Osteoblast (primary cell): Measurements from ENCODE around the gene TMEM222. TPM values are rescaled to one million over a fixed set of nuclear protein-coding genes. Genes with fewer than 3 reads are reported as not detected.

Source experiments
- DNase-seq: peaks from one replicate; pipeline ENCODE4 v3.0.0; 2011; ENCODE audit warnings: low spot score, mixed read lengths; ENCODE audit not compliant: insufficient read length; ENCODE audit errors: missing footprints
- H2AFZ ChIP-seq: 2 replicates; pipeline ENCODE4 v1.6.0; 2011; ENCODE audit warnings: mild to moderate bottlenecking, low read length
- H3K27ac ChIP-seq: 2 replicates; pipeline ENCODE4 v1.5.1; 2011; ENCODE audit warnings: mild to moderate bottlenecking, low read depth, low read length, moderate library complexity
- H3K27me3 ChIP-seq: 2 replicates; pipeline ENCODE4 v1.6.0; 2012; ENCODE audit warnings: mild to moderate bottlenecking, control low read depth, inconsistent platforms, low read length, moderate library complexity; ENCODE audit not compliant: insufficient read depth
- H3K36me3 ChIP-seq: 2 replicates; pipeline ENCODE4 v1.5.1; 2011; ENCODE audit warnings: mild to moderate bottlenecking, low read length, control low read depth, moderate library complexity; ENCODE audit not compliant: insufficient read depth
- H3K4me1 ChIP-seq: 2 replicates; pipeline ENCODE4 v1.5.1; 2011; ENCODE audit warnings: mild to moderate bottlenecking, low read length, control low read depth, moderate library complexity; ENCODE audit not compliant: insufficient read depth
- H3K4me2 ChIP-seq: 2 replicates; pipeline ENCODE4 v1.6.0; 2011; ENCODE audit warnings: mild to moderate bottlenecking, low read length; ENCODE audit not compliant: insufficient read depth
- H3K4me3 ChIP-seq: fragments of 200-600 bp; sonication (generic); 3 replicates; pipeline ENCODE4 v1.5.1; 2012; ENCODE audit warnings: mild to moderate bottlenecking, low read length, inconsistent platforms; ENCODE audit not compliant: insufficient read depth
- H3K79me2 ChIP-seq: 2 replicates; pipeline ENCODE4 v1.6.0; 2012; ENCODE audit warnings: mild to moderate bottlenecking, low read length, control low read depth, inconsistent platforms; ENCODE audit not compliant: insufficient read depth
- H3K9me3 ChIP-seq: 2 replicates; pipeline ENCODE4 v1.5.1; 2011; ENCODE audit warnings: low read depth, low read length, control low read depth
- H4K20me1 ChIP-seq: 2 replicates; pipeline ENCODE4 v1.6.0; 2012; ENCODE audit warnings: mild to moderate bottlenecking, low read length, control low read depth; ENCODE audit not compliant: insufficient read depth
- CTCF ChIP-seq: IDR thresholded peaks from 2 replicates; pipeline ENCODE4 v1.5.1; 2011; ENCODE audit warnings: mild to moderate bottlenecking, low read depth, low read length, moderate library complexity; ENCODE audit errors: extremely low read depth
- total RNA-seq: library from RNA; depleted of rRNA; stranded (reverse); fragments of >200 nt; gene quantifications from 2 replicates; pipeline ENCODE4 v1.2.3, GENCODE V29; 2012

TMEM222 gene
- total RNA-seq, 1 donor, result 30.4 TPM

GRCh38 chr1:27357281-27358037, 35.5 kb downstream of the TMEM222 start:
- no peak overlapping the region for H3K27ac ChIP-seq
- no peaks in the 10 kb centered on the region for H3K4me1 ChIP-seq
- H3K36me3 ChIP-seq, result peaks cover 51% of the 10 kb centered on the region
- no peaks in the 10 kb centered on the region for H4K20me1 ChIP-seq
- DNase-seq, result peak; percentile 99
- H2AFZ ChIP-seq, result no peak overlapping the region
- no peak overlapping the region for H3K4me2 ChIP-seq
- no peaks in the 10 kb centered on the region for H3K79me2 ChIP-seq
- no peaks in the 10 kb centered on the region for H3K27me3 ChIP-seq
- peak; percentile 82 for TF ChIP-seq CTCF
- H3K9me3 ChIP-seq, result no peaks in the 10 kb centered on the region
- no peak overlapping the region for H3K4me3 ChIP-seq

- Histone ChIP-seq H3K4me1 (no peaks in the 10 kb centered on the region), H3K36me3 (peaks cover 59% of the 10 kb centered on the region), H3K79me2 (no peaks in the 10 kb centered on the region), H3K4me3 (no peak overlapping the region), H4K20me1 (no peaks in the 10 kb centered on the region), H3K27ac (no peak overlapping the region), H3K9me3 (no peaks in the 10 kb centered on the region), H3K27me3 (no peaks in the 10 kb centered on the region), H3K4me2 (no peak overlapping the region), H2AFZ (no peak overlapping the region)
- DNase-seq, result no peak
- no peak for TF ChIP-seq CTCF
Observed at GRCh38 chr1:27358038-27358927, 36.3 kb downstream of the TMEM222 start.

- H2AFZ ChIP-seq, result no peak overlapping the region
- peaks cover 64% of the 10 kb centered on the region for H3K36me3 ChIP-seq
- no peaks in the 10 kb centered on the region for H3K27me3 ChIP-seq
- H3K4me3 ChIP-seq, result no peak overlapping the region
- no peak overlapping the region for H3K4me2 ChIP-seq
- no peak for TF ChIP-seq CTCF
- H3K4me1 ChIP-seq, result no peaks in the 10 kb centered on the region
- H3K79me2 ChIP-seq, result no peaks in the 10 kb centered on the region
- no peaks in the 10 kb centered on the region for H3K9me3 ChIP-seq
- no peaks in the 10 kb centered on the region for H4K20me1 ChIP-seq
- no peak for DNase-seq
- no peak overlapping the region for H3K27ac ChIP-seq
Observed at GRCh38 chr1:27358928-27359313, 37.0 kb downstream of the TMEM222 start.

- no peak overlapping the region for H3K4me2 ChIP-seq
- H3K9me3 ChIP-seq, result no peaks in the 10 kb centered on the region
- peaks cover 7% of the 10 kb centered on the region for H3K79me2 ChIP-seq
- no peak overlapping the region for H3K27ac ChIP-seq
- peaks cover 64% of the 10 kb centered on the region for H3K36me3 ChIP-seq
- no peak overlapping the region for H3K4me3 ChIP-seq
- no peaks in the 10 kb centered on the region for H4K20me1 ChIP-seq
- no peak for DNase-seq
- H2AFZ ChIP-seq, result no peak overlapping the region
- H3K4me1 ChIP-seq, result peaks cover under 1% of the 10 kb centered on the region
- TF ChIP-seq CTCF, result no peak
- H3K27me3 ChIP-seq, result no peaks in the 10 kb centered on the region
Observed at GRCh38 chr1:27359822-27360158, 37.8 kb downstream of the TMEM222 start.
